ENCODE results near the gene EML6.

- TF ChIP-seq CTCF (IDR thresholded peaks at IDR 0.05), result no peak
- no peak for TF ChIP-seq POLR2AphosphoS5 (IDR thresholded peaks at IDR 0.05)
Observed at GRCh38 chr2:54894467-54894866, 171.0 kb downstream of the EML6 start.

Data from upper lobe of left lung (tissue), 4 donors.